WTC11 (cell line): ENCODE data around the gene SLC22A31. TPM values are rescaled to one million over a fixed set of nuclear protein-coding genes. Genes with fewer than 3 reads are reported as not detected.
A peak's percentile ranks its signal among the peaks of the same experiment; 100 is the strongest.

Source experiments
- ATAC-seq: fragments of 200-7000 bp; cut with Tn5 transposase; 2 replicates; pipeline ENCODE4 v1.10.0; 2021; ENCODE audit warnings: mild to moderate bottlenecking, moderate library complexity
- CTCF ChIA-PET: fragments of 300-600 bp; sonication (Branson Sonifier 250); formaldehyde crosslinking; loops from one replicate; lab custom pipeline; 2021; ENCODE audit warnings: antibody characterized with exemption; lab: Charles Lee
- POLR2A ChIA-PET: fragments of 350-600 bp; sonication (Branson Sonifier 250); formaldehyde crosslinking; loops from one replicate; lab custom pipeline; 2021; ENCODE audit warnings: antibody characterized with exemption; lab: Charles Lee
- DNase-seq: peaks from one replicate; pipeline ENCODE4 v3.0.0; 2021; ENCODE audit warnings: low spot score
- H3K27ac Mint-ChIP-seq: 2 replicates; pipeline ENCODE4 v1.8.0; 2021; ENCODE audit warnings: mixed read lengths
- H3K27me3 Mint-ChIP-seq: 2 replicates; pipeline ENCODE4 v1.8.0; 2021; ENCODE audit warnings: low read depth, mild to moderate bottlenecking, moderate library complexity, mixed read lengths
- H3K36me3 Mint-ChIP-seq: 2 replicates; pipeline ENCODE4 v1.8.0; 2021; ENCODE audit warnings: mixed read lengths
- H3K4me1 Mint-ChIP-seq: 2 replicates; pipeline ENCODE4 v1.8.0; 2022; ENCODE audit warnings: mixed read lengths
- H3K4me3 Mint-ChIP-seq: 2 replicates; pipeline ENCODE4 v1.8.0; 2021; ENCODE audit warnings: mild to moderate bottlenecking, moderate library complexity, mixed read lengths
- H3K9me3 Mint-ChIP-seq: 2 replicates; pipeline ENCODE4 v1.8.0; 2021; ENCODE audit warnings: mixed read lengths
- ATF1 ChIP-seq: sonication (generic); formaldehyde crosslinking; IDR thresholded peaks from 2 replicates; pipeline ENCODE4 v1.8.1; 2023; ENCODE audit warnings: mild to moderate bottlenecking, moderate library complexity, missing genetic modification reagents
- ATF6 ChIP-seq: sonication (generic); formaldehyde crosslinking; IDR thresholded peaks from 2 replicates; pipeline ENCODE4 v1.8.1; 2023; ENCODE audit warnings: mild to moderate bottlenecking, missing genetic modification reagents
- CREM ChIP-seq: sonication (generic); formaldehyde crosslinking; IDR thresholded peaks from 2 replicates; pipeline ENCODE4 v1.8.1; 2022; ENCODE audit warnings: mild to moderate bottlenecking, missing genetic modification reagents, moderate library complexity
- CTCF ChIP-seq: fragments of 200-600 bp; IDR thresholded peaks from 2 replicates; pipeline ENCODE4 v1.8.0; 2022; ENCODE audit warnings: antibody characterized with exemption
- E2F5 ChIP-seq: sonication (generic); formaldehyde crosslinking; IDR thresholded peaks from 2 replicates; pipeline ENCODE4 v1.8.1; 2022; ENCODE audit warnings: mild to moderate bottlenecking, moderate library complexity, missing genetic modification reagents
- GABPB1 ChIP-seq: sonication (generic); formaldehyde crosslinking; IDR thresholded peaks from 2 replicates; pipeline ENCODE4 v1.8.1; 2023; ENCODE audit warnings: mild to moderate bottlenecking, missing genetic modification reagents
- NFE2L1 ChIP-seq: sonication (generic); formaldehyde crosslinking; IDR thresholded peaks from 2 replicates; pipeline ENCODE4 v1.8.1; 2023; ENCODE audit warnings: missing genetic modification reagents
- NR1H2 ChIP-seq: sonication (generic); formaldehyde crosslinking; IDR thresholded peaks from 2 replicates; pipeline ENCODE4 v1.9.0; 2021; ENCODE audit warnings: mild to moderate bottlenecking, moderate library complexity, missing genetic modification reagents
- NR2C2 ChIP-seq: sonication (generic); formaldehyde crosslinking; IDR thresholded peaks from 2 replicates; pipeline ENCODE4 v1.8.0; 2022; ENCODE audit warnings: mild to moderate bottlenecking, missing genetic modification reagents
- PREB ChIP-seq: sonication (generic); formaldehyde crosslinking; IDR thresholded peaks from 2 replicates; pipeline ENCODE4 v1.8.1; 2022; ENCODE audit warnings: mild to moderate bottlenecking, missing genetic modification reagents, moderate library complexity, borderline replicate concordance
- SP1 ChIP-seq: sonication (generic); formaldehyde crosslinking; conservative IDR thresholded peaks from 2 replicates; pipeline ENCODE4 v1.8.1; 2022; ENCODE audit warnings: missing genetic modification reagents
- ZNF232 ChIP-seq: sonication (generic); formaldehyde crosslinking; IDR thresholded peaks from 2 replicates; pipeline ENCODE4 v1.8.0; 2022; ENCODE audit warnings: mild to moderate bottlenecking, missing genetic modification reagents
- total RNA-seq: library from RNA; stranded (reverse); gene quantifications from 3 replicates; pipeline ENCODE4 v1.2.3, GENCODE V29; 2021
- TF ChIP-seq, protein P1 (sequence below): sonication (generic); formaldehyde crosslinking; IDR thresholded peaks from 2 replicates; pipeline ENCODE4 v1.8.0; 2022; ENCODE audit warnings: mild to moderate bottlenecking, missing genetic modification reagents
- TF ChIP-seq, protein P2 (sequence below): sonication (generic); formaldehyde crosslinking; IDR thresholded peaks from 2 replicates; pipeline ENCODE4 v1.8.1; 2023; ENCODE audit warnings: mild to moderate bottlenecking, missing genetic modification reagents, moderate library complexity
- TF ChIP-seq, protein P3 (sequence below): sonication (generic); formaldehyde crosslinking; IDR thresholded peaks from 2 replicates; pipeline ENCODE4 v1.8.1; 2023; ENCODE audit warnings: mild to moderate bottlenecking, missing genetic modification reagents, borderline replicate concordance

The SLC22A31 gene
- total RNA-seq, 1 experiment from 2014 or later: 12.1 TPM

GRCh38 chr16:89172171-89172527, 28.2 kb downstream of the SLC22A31 start:
- Mint-ChIP-seq H3K27me3 (peaks cover 6% of the 10 kb centered on the region; the same call in 1 of the 2 replicates), H3K27ac (no peak overlapping the region), H3K36me3 (no peaks in the 10 kb centered on the region), H3K4me3 (no peak overlapping the region), H3K9me3 (no peaks in the 10 kb centered on the region), H3K4me1 (peaks cover 14% of the 10 kb centered on the region)
- ChIA-PET CTCF (interaction anchor here (2.2 kb wide), 1 partner anchor 21 kb away, joined by 14 read pairs; no protein-coding TSS in a partner anchor), POLR2A (no interaction called here)
- no peak for ATAC-seq
- no peak for TF ChIP-seq ZNF232 (CRISPR knock-in tag)
- DNase-seq: no peak

- CTCF ChIA-PET: interaction anchor here (0.8 to 1.4 kb wide), 15 partner anchors 9 to 677 kb away, joined by 3 to 26 read pairs (median 5); partner anchors contain the start of genes APRT, GALNS, TRAPPC2L and ZNF778
- H3K4me1 Mint-ChIP-seq: peaks cover 14% of the 10 kb centered on the region
- DNase-seq: peak; percentile 99
- TF ChIP-seq PREB (CRISPR knock-in tag) (0 out of 2 replicates have a peak, but pooled peaks have one; percentile 30), CREM (CRISPR knock-in tag) (no peak), CTCF (no peak), ATF1 (CRISPR knock-in tag) (no peak), SP1 (peak; percentile 84), GABPB1 (0 out of 2 replicates have a peak, but pooled peaks have one; percentile 33)
- TF ChIP-seq, protein P1, sequence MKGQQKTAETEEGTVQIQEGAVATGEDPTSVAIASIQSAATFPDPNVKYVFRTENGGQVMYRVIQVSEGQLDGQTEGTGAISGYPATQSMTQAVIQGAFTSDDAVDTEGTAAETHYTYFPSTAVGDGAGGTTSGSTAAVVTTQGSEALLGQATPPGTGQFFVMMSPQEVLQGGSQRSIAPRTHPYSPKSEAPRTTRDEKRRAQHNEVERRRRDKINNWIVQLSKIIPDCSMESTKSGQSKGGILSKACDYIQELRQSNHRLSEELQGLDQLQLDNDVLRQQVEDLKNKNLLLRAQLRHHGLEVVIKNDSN: peak; percentile 48; the same call in 1 of the 2 replicates
- TF ChIP-seq, protein P2, sequence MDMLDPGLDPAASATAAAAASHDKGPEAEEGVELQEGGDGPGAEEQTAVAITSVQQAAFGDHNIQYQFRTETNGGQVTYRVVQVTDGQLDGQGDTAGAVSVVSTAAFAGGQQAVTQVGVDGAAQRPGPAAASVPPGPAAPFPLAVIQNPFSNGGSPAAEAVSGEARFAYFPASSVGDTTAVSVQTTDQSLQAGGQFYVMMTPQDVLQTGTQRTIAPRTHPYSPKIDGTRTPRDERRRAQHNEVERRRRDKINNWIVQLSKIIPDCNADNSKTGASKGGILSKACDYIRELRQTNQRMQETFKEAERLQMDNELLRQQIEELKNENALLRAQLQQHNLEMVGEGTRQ (CRISPR knock-in tag): peak; percentile 64
- TF ChIP-seq, all 79 proteins: peak for 5
- peak; percentile 88 for ATAC-seq
- POLR2A ChIA-PET: interaction anchor here (1.3 kb wide), 1 partner anchor 21 kb away, joined by 6 read pairs; no protein-coding TSS in a partner anchor
- 0 out of 2 replicates have a peak within 1 kb of the TSS, but pooled peaks have one; percentile 2 for H3K27ac Mint-ChIP-seq
- H3K36me3 Mint-ChIP-seq: no peaks in the 10 kb centered on the region
- H3K4me3 Mint-ChIP-seq: peak within 1 kb of the TSS; percentile 75
- no peaks in the 10 kb centered on the region for H3K9me3 Mint-ChIP-seq
- peaks cover 6% of the 10 kb centered on the region; the same call in 1 of the 2 replicates for H3K27me3 Mint-ChIP-seq
Measured at GRCh38 chr16:89171216-89172170, 28.8 kb downstream of the SLC22A31 start, which contains the start of gene CDH15. Gene CDH15 (plus strand): TSS chr16:89171748. CDS start chr16:89171832, 84 bp downstream.

- H3K4me1 Mint-ChIP-seq: peaks cover 14% of the 10 kb centered on the region
- H3K27ac Mint-ChIP-seq: 0 out of 2 replicates have a peak overlapping the region, but pooled peaks have one; percentile 2
- peak overlapping the region; percentile 75 for H3K4me3 Mint-ChIP-seq
- no peaks in the 10 kb centered on the region for H3K9me3 Mint-ChIP-seq
- DNase-seq (peak; percentile 92), ATAC-seq (peak; percentile 25)
- no peaks in the 10 kb centered on the region for H3K36me3 Mint-ChIP-seq
- H3K27me3 Mint-ChIP-seq: peaks cover 6% of the 10 kb centered on the region; the same call in 1 of the 2 replicates
- POLR2A ChIA-PET: interaction anchor here (1.3 kb wide), 1 partner anchor 22 kb away, joined by 6 read pairs; no protein-coding TSS in a partner anchor
- CTCF ChIA-PET: interaction anchor here (0.6 to 1.4 kb wide), 17 partner anchors 10 to 676 kb away, joined by 3 to 26 read pairs (median 5); partner anchors contain the start of genes APRT, GALNS, TRAPPC2L and ZNF778
- TF ChIP-seq E2F5 (CRISPR knock-in tag) (no peak), NR2C2 (CRISPR knock-in tag) (no peak), ATF6 (CRISPR knock-in tag) (no peak), NFE2L1 (CRISPR knock-in tag) (no peak), NR1H2 (no peak)
- TF ChIP-seq, protein P3, sequence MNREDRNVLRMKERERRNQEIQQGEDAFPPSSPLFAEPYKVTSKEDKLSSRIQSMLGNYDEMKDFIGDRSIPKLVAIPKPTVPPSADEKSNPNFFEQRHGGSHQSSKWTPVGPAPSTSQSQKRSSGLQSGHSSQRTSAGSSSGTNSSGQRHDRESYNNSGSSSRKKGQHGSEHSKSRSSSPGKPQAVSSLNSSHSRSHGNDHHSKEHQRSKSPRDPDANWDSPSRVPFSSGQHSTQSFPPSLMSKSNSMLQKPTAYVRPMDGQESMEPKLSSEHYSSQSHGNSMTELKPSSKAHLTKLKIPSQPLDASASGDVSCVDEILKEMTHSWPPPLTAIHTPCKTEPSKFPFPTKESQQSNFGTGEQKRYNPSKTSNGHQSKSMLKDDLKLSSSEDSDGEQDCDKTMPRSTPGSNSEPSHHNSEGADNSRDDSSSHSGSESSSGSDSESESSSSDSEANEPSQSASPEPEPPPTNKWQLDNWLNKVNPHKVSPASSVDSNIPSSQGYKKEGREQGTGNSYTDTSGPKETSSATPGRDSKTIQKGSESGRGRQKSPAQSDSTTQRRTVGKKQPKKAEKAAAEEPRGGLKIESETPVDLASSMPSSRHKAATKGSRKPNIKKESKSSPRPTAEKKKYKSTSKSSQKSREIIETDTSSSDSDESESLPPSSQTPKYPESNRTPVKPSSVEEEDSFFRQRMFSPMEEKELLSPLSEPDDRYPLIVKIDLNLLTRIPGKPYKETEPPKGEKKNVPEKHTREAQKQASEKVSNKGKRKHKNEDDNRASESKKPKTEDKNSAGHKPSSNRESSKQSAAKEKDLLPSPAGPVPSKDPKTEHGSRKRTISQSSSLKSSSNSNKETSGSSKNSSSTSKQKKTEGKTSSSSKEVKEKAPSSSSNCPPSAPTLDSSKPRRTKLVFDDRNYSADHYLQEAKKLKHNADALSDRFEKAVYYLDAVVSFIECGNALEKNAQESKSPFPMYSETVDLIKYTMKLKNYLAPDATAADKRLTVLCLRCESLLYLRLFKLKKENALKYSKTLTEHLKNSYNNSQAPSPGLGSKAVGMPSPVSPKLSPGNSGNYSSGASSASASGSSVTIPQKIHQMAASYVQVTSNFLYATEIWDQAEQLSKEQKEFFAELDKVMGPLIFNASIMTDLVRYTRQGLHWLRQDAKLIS (CRISPR knock-in tag): no peak
Measured at GRCh38 chr16:89170346-89171215, 29.8 kb downstream of the SLC22A31 start.
